ENCODE measurements around the gene FOXP1. TPM values are rescaled to one million over a fixed set of nuclear protein-coding genes. Genes with fewer than 3 reads are reported as not detected.

FOXP1 gene
- total RNA-seq, 1 donor from 2014 or later: 107 TPM

DNA sequence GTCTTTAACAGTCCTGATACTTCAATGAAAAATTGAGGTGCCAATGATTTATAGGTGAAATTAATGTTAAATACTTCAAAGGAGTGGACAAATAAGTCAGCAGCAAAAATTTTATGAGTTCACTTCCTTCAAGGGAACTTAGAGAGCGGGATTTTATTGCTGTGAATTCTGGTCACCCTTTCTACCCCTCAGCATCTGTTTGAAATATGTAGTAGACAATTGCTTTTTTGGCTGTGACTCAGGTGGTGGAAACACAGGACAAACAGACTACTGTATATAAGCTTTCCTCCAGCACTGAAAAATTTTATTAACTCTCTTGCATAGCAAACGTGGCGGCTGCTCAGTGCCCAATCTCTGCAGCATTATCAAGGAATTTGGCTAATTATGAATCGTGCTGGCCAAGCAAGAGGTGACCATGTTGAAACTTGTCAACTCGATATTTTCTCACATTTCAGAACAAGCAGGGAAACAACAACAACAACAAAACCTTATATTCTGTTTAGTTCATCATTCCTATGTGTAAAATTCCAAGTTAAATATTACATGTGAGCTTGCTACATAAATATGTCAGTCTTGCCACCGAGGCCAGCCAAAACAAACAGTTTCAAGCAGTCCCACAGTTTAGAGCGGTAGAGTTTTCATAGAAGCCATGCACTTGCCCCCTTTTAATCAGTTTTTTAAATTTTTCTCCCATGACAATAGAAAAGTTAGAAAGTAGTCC, 420.2 kb downstream of the FOXP1 start:
- FAIRE-seq (peak; percentile 13), DNase-seq (ENCODE audit: low read depth) (no peak)
- Histone ChIP-seq H4K20me1 (ENCODE audit: insufficient read depth, low read length) (no peaks in the 10 kb centered on the region), H3K4me1 (ENCODE audit: insufficient read depth, low read length) (peaks cover 35% of the 10 kb centered on the region), H3K36me3 (ENCODE audit: insufficient read depth, low read length) (peaks cover 14% of the 10 kb centered on the region), H2AFZ (ENCODE audit: low read depth, low read length) (no peak overlapping the region), H3K9me3 (ENCODE audit: insufficient read depth, low read depth, low read length) (no peaks in the 10 kb centered on the region), H3K9ac (ENCODE audit: low read length) (no peak overlapping the region), H3K79me2 (ENCODE audit: insufficient read depth, low read length) (peaks cover 10% of the 10 kb centered on the region), H3K4me3 (ENCODE audit: insufficient read depth, low read depth, low read length) (no peak overlapping the region), H3K27ac (ENCODE audit: low read depth, low read length) (peak overlapping the region; percentile 34), H3K27me3 (ENCODE audit: insufficient read depth, low read length) (no peaks in the 10 kb centered on the region), H3K4me2 (ENCODE audit: low read length) (no peak overlapping the region)
- Mint-ChIP-seq H3K27ac (ENCODE audit: unreplicated experiment) (no peak overlapping the region), H3K4me3 (ENCODE audit: unreplicated experiment) (no peak overlapping the region), H3K27me3 (ENCODE audit: low read depth, unreplicated experiment) (no peaks in the 10 kb centered on the region), H3K9me3 (ENCODE audit: unreplicated experiment) (no peaks in the 10 kb centered on the region), H3K4me1 (ENCODE audit: low read depth, unreplicated experiment) (peaks cover 36% of the 10 kb centered on the region), H3K36me3 (ENCODE audit: low read depth, unreplicated experiment) (peaks cover 13% of the 10 kb centered on the region)
- TF ChIP-seq, protein P1, sequence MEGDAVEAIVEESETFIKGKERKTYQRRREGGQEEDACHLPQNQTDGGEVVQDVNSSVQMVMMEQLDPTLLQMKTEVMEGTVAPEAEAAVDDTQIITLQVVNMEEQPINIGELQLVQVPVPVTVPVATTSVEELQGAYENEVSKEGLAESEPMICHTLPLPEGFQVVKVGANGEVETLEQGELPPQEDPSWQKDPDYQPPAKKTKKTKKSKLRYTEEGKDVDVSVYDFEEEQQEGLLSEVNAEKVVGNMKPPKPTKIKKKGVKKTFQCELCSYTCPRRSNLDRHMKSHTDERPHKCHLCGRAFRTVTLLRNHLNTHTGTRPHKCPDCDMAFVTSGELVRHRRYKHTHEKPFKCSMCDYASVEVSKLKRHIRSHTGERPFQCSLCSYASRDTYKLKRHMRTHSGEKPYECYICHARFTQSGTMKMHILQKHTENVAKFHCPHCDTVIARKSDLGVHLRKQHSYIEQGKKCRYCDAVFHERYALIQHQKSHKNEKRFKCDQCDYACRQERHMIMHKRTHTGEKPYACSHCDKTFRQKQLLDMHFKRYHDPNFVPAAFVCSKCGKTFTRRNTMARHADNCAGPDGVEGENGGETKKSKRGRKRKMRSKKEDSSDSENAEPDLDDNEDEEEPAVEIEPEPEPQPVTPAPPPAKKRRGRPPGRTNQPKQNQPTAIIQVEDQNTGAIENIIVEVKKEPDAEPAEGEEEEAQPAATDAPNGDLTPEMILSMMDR (IDR thresholded peaks at IDR 0.05; ENCODE audit: insufficient read depth, low read depth, low read length): no peak
- TF ChIP-seq EZH2 (IDR thresholded peaks at IDR 0.05; ENCODE audit: insufficient read depth, low read length): no peak

DNA sequence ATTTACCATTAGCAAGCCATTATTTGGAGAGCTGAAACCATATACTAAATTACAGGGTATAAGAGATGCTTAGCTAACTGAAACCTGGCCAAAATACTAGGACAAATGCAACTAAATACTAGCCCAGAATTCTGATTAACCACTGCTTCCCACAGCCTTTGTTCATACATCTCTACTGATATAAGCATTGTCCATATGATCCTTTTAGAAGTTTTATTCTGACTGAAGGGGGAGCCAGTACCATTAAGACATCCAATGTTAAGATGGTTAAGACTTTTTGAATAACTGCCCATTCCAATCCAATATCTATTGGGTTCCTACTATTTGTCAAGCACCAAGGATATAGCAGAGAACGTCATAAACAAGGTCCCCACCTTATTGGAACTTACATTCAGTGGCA, 421.3 kb downstream of the FOXP1 start:
- Histone ChIP-seq H3K36me3 (ENCODE audit: insufficient read depth, low read length) (peaks cover 14% of the 10 kb centered on the region), H3K4me1 (ENCODE audit: insufficient read depth, low read length) (peaks cover 26% of the 10 kb centered on the region), H3K79me2 (ENCODE audit: insufficient read depth, low read length) (peaks cover 14% of the 10 kb centered on the region), H3K4me2 (ENCODE audit: low read length) (no peak overlapping the region), H3K9ac (ENCODE audit: low read length) (no peak overlapping the region), H3K4me3 (ENCODE audit: insufficient read depth, low read depth, low read length) (no peak overlapping the region), H2AFZ (ENCODE audit: low read depth, low read length) (no peak overlapping the region), H3K27me3 (ENCODE audit: insufficient read depth, low read length) (no peaks in the 10 kb centered on the region), H3K27ac (ENCODE audit: low read depth, low read length) (no peak overlapping the region), H3K9me3 (ENCODE audit: insufficient read depth, low read depth, low read length) (no peaks in the 10 kb centered on the region), H4K20me1 (ENCODE audit: insufficient read depth, low read length) (no peaks in the 10 kb centered on the region)
- Mint-ChIP-seq H3K27ac (ENCODE audit: unreplicated experiment) (no peak overlapping the region), H3K27me3 (ENCODE audit: low read depth, unreplicated experiment) (no peaks in the 10 kb centered on the region), H3K36me3 (ENCODE audit: low read depth, unreplicated experiment) (peaks cover 10% of the 10 kb centered on the region), H3K9me3 (ENCODE audit: unreplicated experiment) (no peaks in the 10 kb centered on the region), H3K4me3 (ENCODE audit: unreplicated experiment) (no peak overlapping the region), H3K4me1 (ENCODE audit: low read depth, unreplicated experiment) (peaks cover 32% of the 10 kb centered on the region)
- FAIRE-seq (no peak), DNase-seq (ENCODE audit: low read depth) (no peak)
- TF ChIP-seq, protein P1 (IDR thresholded peaks at IDR 0.05; ENCODE audit: insufficient read depth, low read depth, low read length): no peak
- TF ChIP-seq EZH2 (IDR thresholded peaks at IDR 0.05; ENCODE audit: insufficient read depth, low read length): no peak

Data from astrocyte (in vitro differentiated cells and primary cell).